Medulla oblongata (tissue), 1 donor: ENCODE data around the gene GFOD1.
"Not testable (repeated sequence)": the region's sequence is repeated elsewhere in the genome, so short reads cannot be mapped to it uniquely, and the experiment has no call there.

ENCODE experiments used
- DNase-seq: peaks from one replicate; pipeline ENCODE4 v3.0.0-alpha.2; 2015; ENCODE audit errors: extremely low spot score

The GFOD1 gene

DNA sequence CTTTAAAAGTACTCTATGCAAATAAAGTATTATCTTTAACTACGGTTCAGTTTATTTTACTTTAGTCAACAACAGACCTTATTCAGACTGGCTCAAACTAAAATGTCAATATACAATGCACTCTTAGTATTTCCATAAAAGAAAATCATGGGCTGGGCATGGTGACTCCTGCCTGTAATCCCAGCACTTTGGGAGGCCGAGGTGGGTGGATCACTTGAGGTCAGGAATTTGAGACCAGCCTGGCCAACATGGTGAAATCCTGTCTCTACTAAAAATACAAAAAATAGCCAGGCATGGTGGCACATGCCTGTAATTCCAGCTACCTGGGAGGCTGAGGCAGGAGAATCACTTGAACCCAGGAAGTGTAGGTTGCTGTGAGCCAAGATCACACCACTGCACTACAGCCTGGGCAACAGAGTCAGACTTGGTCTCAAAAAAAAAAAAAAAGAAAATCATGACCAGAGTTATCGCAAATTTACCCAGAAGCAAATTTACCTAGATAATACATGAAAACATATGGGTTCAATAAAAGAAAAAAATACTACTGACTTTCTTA, 161.3 kb downstream of the GFOD1 start:
- DNase-seq = not testable (repeated sequence)

DNA sequence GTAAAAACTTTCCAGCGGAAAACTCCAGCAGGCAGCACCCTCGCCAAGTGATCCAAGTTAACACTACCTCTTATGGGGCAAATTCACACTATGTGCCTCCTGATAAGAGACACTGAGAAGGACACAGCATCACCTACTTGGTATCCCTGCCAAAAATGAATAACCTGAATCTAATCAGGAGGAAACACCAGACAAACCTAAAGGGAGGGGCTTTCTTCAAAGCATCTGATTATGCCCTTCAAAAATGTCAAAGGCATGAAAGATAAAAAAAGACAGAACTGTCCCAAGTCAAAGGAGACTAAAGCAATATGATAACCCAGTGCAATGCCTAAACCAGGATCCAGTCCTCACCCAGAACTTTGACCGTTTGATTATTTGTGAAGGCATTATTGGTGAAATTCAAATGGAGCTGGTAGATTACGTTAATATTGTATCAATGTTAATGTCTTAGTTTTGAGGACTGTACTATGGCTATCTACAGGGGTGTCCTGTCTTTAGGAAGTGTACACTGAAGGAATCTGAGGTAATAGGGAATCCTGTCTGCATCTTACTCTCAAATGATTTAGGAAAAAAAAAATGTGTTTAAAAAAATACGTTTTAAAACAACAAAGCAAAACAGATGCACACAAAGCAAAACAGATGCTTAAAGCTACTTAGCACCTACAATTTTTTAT, 167.4 kb downstream of the GFOD1 start:
- no peak for DNase-seq

DNA sequence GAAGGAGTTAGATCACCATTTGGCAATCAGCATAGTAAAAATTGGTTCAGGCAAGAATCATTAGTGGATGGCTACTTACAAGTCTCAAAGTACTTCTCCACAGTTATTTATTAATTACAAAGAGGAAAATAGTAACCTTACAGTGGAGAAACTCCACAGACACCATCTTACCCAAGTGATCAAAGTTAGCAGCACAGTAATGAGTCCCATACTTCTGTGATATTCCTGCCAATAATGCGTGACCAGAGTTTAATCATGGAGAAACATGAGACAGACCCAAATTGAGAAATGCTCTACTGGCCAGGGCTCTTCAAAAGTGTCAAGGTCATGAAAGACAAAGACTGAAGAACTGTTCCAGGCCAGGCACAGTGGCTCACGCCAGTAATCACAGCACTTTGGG, 168.6 kb downstream of the GFOD1 start:
- DNase-seq = no peak

DNA sequence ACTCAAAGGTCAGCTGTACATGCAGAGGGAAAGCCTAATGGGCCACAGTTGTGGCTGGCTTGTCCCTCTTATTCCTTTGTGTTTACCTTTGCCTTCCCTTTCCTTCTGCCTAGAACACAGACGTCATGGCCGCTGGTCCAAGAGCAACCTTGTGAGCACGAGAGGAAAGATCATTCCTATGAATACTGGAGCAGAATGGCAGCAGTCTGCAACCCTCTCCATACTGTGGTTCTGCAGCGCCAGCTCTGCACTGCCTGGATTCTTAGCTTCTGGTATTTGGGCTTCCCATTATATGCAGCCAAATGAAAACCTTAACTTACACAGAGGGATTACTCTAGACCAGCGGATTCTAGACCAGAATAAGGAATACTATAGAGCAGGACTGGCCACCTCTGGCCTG, 171.5 kb downstream of the GFOD1 start:
- no peak for DNase-seq

DNA sequence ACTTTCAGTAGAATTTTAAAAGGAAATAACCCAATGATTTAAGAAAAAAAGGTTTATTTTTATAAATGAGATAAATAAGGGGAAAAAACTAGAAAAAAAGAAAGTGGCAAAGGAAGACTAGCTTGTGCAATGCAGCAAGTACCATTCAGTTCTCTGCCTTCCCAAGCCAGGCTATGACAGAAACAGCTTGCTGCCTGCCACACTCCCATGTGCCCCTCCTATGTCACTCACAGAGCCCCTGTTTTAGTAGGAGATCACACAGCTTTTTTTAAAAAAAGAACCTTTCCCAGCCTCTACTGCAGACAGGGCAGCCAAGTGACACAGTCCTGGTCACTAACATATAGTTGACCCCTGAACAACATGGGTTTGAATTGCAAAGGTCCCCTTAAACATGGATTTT, 172.6 kb downstream of the GFOD1 start:
- DNase-seq = no peak

DNA sequence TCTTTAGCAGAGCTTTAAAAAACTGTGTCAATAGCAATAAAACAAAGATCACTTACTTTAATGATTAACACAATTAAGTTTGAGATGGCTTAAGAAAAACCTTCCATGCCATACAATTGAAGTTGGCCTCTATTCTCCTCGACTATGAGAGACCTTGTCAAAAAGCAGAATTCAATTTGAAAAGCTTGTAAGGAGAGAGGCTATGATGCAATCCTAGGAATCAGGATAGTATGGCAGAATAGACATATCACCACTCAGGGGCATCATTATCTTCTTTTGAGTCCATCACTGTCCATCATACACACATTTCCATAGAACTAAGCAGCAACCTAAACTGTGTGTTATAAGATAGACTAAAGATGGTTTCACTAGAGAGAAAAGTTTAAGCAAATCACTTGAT, 176.2 kb downstream of the GFOD1 start:
- no peak for DNase-seq

DNA sequence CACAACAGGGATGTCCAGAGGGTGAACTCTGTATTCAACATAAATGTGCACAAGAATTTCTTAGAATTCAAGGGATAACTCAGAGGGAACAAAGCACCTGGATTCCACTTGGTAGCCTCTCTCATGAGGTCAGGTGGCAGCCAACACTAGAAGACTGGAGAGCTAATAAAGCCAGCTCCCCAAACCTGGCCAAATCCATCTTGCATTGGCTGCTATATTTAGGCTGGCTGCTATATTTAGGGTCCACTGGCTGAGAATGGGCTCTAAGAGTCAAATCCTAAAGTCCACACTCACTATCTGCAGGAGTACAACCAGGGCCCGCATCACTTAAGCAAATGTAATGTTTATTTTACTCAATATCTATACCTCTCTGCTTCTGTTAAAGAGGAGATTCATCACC, 179.1 kb downstream of the GFOD1 start:
- no peak for DNase-seq
